ENCODE data around the gene CEP19.

Gene CEP19

DNA sequence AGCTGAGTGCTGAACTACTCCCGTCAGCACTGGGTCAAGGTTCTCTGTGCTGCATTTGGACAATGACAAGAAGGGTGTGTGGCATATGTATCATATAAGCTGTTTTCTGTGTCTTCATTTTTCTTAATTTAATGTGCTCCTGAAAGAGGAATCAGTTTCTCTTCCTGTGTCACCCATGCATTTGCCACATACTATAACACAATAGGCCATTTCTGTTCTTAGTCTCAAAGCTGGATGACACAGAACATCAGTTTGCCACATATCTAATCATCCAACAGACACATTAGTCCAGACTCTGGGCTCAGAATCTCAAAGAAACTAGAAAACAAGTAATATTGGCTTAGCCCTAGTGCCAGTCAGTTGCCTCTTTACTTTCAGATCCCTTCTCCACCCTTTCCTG lies 34.1 kb downstream of the CEP19 start:
- no peak overlapping the region for H3K4me3 ChIP-seq (ENCODE audit: control insufficient read depth, low read depth, low read length)
- TF ChIP-seq CTCF (IDR thresholded peaks at IDR 0.05; ENCODE audit: control insufficient read depth, insufficient read depth, low read depth, low read length, missing control alignments) = no peak
- no peak for DNase-seq (ENCODE audit: low read depth)

- no peak for DNase-seq (ENCODE audit: low read depth)
These were observed 34.7 kb downstream of the CEP19 start for GRCh38 chr3:196677353-196677752.

GRCh38 chr3:196673632-196674031 lies 38.4 kb downstream of the CEP19 start:
- no peak for TF ChIP-seq CTCF (IDR thresholded peaks at IDR 0.05; ENCODE audit: control insufficient read depth, insufficient read depth, low read depth, low read length, missing control alignments)
- DNase-seq (ENCODE audit: low read depth) = no peak
- H3K4me3 ChIP-seq (ENCODE audit: control insufficient read depth, low read depth, low read length) = no peak overlapping the region

More at GRCh38 chr3:196677353-196677752, 34.7 kb downstream of the CEP19 start:
- H3K4me3 ChIP-seq (ENCODE audit: control insufficient read depth, low read depth, low read length) = no peak overlapping the region
- no peak for TF ChIP-seq CTCF (IDR thresholded peaks at IDR 0.05; ENCODE audit: control insufficient read depth, insufficient read depth, low read depth, low read length, missing control alignments)

DNA sequence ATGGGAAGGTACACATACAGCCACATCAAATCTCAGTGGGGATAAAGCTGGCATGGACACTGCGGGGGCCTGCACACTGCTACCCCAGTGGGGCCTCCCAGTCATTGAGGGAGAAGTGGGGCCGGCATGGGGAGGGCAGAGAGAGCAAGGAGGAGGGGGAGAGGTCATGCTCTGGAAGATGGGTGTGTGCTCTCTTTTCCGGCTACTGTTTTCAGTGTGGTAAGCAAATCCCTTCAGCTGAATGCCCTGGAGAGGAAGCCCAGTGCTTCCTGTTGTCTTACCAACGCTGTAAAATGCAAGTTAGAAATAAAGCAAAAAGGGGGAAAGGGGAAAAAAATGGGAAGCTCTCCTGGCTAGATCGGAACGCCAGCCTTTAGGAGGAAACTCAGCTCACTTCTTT lies 41.7 kb downstream of the CEP19 start:
- no peak for TF ChIP-seq CTCF (IDR thresholded peaks at IDR 0.05; ENCODE audit: control insufficient read depth, insufficient read depth, low read depth, low read length, missing control alignments)
- DNase-seq (ENCODE audit: low read depth) = no peak
- no peak overlapping the region for H3K4me3 ChIP-seq (ENCODE audit: control insufficient read depth, low read depth, low read length)

GRCh38 chr3:196667056-196667825 lies 44.8 kb downstream of the CEP19 start:
- DNase-seq (ENCODE audit: low read depth) = no peak
- no peak overlapping the region for H3K4me3 ChIP-seq (ENCODE audit: control insufficient read depth, low read depth, low read length)
- TF ChIP-seq CTCF (IDR thresholded peaks at IDR 0.05; ENCODE audit: control insufficient read depth, insufficient read depth, low read depth, low read length, missing control alignments) = no peak

DNA sequence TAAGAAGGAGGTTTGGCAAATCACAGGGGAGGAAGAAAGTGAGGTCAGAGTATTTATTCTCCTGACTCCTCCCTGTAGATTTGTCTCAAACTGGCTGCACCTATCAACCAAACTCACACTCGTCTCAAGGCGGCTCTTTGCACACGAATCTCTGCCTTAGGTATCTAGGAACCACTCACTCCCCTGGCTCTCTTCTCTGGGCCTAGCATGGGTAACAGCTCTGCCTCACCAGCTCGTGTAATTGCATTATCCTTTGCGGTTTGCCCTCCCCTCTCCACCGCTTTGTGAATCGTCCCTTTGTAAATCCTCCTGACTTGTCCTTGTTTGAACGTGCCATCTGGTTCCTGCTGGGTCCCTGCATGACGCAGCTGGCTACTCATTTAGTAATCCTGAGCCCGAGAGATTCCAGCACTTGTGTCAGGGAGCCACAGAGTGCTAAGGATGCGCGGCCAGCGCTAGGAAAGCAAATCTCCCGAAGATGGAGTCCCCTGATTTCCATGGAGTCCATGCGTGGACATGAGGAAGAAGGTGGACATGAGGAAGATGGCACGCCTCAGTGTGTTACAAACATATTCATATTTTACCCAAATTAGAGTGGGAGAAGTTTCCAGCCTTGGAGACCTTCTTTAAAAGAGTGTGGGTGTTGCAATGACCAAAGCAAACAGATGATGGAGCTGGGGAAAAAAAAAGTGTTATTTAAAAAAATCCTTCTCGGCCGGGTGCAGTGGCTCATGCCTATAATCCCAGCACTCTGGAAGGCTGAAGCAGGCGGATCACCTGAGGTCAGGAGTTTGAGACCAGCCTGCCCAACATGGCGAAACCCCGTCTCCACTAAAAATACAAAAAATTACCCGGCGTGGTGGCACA lies 45.8 kb downstream of the CEP19 start:
- no peak for DNase-seq (ENCODE audit: low read depth)
- H3K4me3 ChIP-seq (ENCODE audit: control insufficient read depth, low read depth, low read length) = no peak overlapping the region
- TF ChIP-seq CTCF (IDR thresholded peaks at IDR 0.05; ENCODE audit: control insufficient read depth, insufficient read depth, low read depth, low read length, missing control alignments) = no peak
